Lung (tissue), 12 donors: Measurements from ENCODE around the gene NXN. TPM values are rescaled to one million over a fixed set of nuclear protein-coding genes. Genes with fewer than 3 reads are reported as not detected.
A peak's percentile ranks its signal among the peaks of the same experiment; 100 is the strongest.

Source experiments
- ATAC-seq: fragments of 200-7000 bp; cut with Tn5 transposase; one replicate; pipeline ENCODE4 v1.9.1; 2020; ENCODE audit warnings: moderate number of reproducible peaks; ENCODE audit not compliant: insufficient read depth, low FRiP score
- DNase-seq, 3 donors: peaks; one replicate each; pipeline ENCODE4 v3.0.0-alpha.2; 2013 to 2017
- H3K27ac ChIP-seq, 2 donors: one replicate each; pipeline ENCODE4 v1.5.1; 2013; ENCODE audit warnings: mild to moderate bottlenecking in 2 of 2, moderate library complexity in 2 of 2, control low read depth in 1 of 2, inconsistent platforms in 1 of 2, low read depth in 1 of 2, low read length in 1 of 2
- H3K27me3 ChIP-seq, 3 donors: one replicate each; pipeline ENCODE4 v1.5.1; 2013; ENCODE audit warnings: low read length in 2 of 3; ENCODE audit not compliant: control insufficient read depth in 3 of 3, insufficient read depth in 3 of 3
- H3K36me3 ChIP-seq, 4 donors: one replicate each; pipeline ENCODE4 v1.5.1; 2013; ENCODE audit warnings: low read length in 4 of 4, mild to moderate bottlenecking in 1 of 4, moderate library complexity in 1 of 4; ENCODE audit not compliant: control insufficient read depth in 4 of 4, insufficient read depth in 4 of 4
- H3K4me1 ChIP-seq, 5 donors: one replicate each; pipeline ENCODE4 v1.5.1; 2013; ENCODE audit warnings: low read length in 5 of 5, mild to moderate bottlenecking in 2 of 5, moderate library complexity in 1 of 5; ENCODE audit not compliant: control insufficient read depth in 5 of 5, insufficient read depth in 5 of 5
- H3K4me3 ChIP-seq: one replicate; pipeline ENCODE4 v1.5.1; 2013; ENCODE audit warnings: mild to moderate bottlenecking, control low read depth, moderate library complexity
- H3K9ac ChIP-seq, 2 donors: one replicate each; pipeline ENCODE4 v1.5.1; 2013; ENCODE audit warnings: low read length in 2 of 2, control low read depth in 1 of 2; ENCODE audit not compliant: insufficient read depth in 1 of 2
- H3K9me3 ChIP-seq, 4 donors: one replicate each; pipeline ENCODE4 v1.5.1; 2013; ENCODE audit warnings: low read length in 3 of 4, mild to moderate bottlenecking in 1 of 4, moderate library complexity in 1 of 4; ENCODE audit not compliant: control insufficient read depth in 4 of 4, insufficient read depth in 3 of 4
- WGBS, 2 donors: extraction: QIAGEN DNeasy Blood & Tissue Kit; methylation state at CpG; one replicate each; pipeline ENCODE4 v1.1.7; 2013; 5-methylcytosine and 5-hydroxymethylcytosine counted together
- polyA plus RNA-seq, 2 donors: library from polyadenylated mRNA; stranded (reverse); fragments of 200-250 nt; gene quantifications; one replicate each; pipeline ENCODE4 v1.2.1, GENCODE V29; 2013
- total RNA-seq, 2 donors: library from RNA; depleted of rRNA in 1 of 2; stranded (reverse); fragments of >200 nt in 1 of 2; gene quantifications; one replicate each; pipeline ENCODE4 v1.2.1, GENCODE V29; 2014 to 2021
- TF ChIP-seq, protein P1 (sequence below): IDR thresholded peaks from 2 replicates; pipeline ENCODE4 v1.5.1; 2012; ENCODE audit warnings: mild to moderate bottlenecking; ENCODE audit errors: control extremely low read depth, extremely low read depth
- donor health status: control.
- donor health status: control.
- donor health status: Bipolar disorder and iron deficiency.
- donor health status: healthy.
- donor health status: DM: yes; HTN: yes; CAD: no.

Gene NXN
- total and polyA plus RNA-seq, 4 donors: 17.6 to 57.7 (median 39.9) TPM

DNA sequence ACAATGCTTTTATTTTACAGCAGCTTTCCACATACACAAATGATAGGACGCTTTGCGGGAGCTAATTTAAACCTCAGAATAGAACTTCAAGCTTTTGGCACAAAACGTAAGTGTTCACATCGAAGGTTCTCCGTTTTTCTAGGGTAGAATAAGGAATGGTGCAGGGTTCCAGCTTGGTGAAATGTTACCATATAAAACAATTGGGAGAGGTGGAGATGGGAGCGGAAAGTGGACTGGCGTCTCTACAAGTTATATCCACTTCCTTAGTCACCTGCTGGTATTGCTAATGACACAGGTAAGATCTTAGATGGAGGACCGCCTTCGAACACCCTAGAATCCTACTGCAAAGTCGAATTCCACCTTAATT, 1.7 kb upstream of the NXN start:
- H3K4me3 ChIP-seq: no peak overlapping the region
- H3K9ac ChIP-seq: no peak overlapping the region
- peaks cover 2 to 20% (median 7%) of the 10 kb centered on the region in 5 donors for H3K4me1 ChIP-seq
- 39 to 45% methylated on average over 10 of the region's 10 CpGs for WGBS, 2 donors
- no peak overlapping the region for H3K27ac ChIP-seq
- H3K9me3 ChIP-seq: no peaks in the 10 kb centered on the region
- H3K36me3 ChIP-seq: no peaks in the 10 kb centered on the region
- DNase-seq: no peak
- no peak for ATAC-seq
- H3K27me3 ChIP-seq: no peaks in the 10 kb centered on the region
- TF ChIP-seq, protein P1, sequence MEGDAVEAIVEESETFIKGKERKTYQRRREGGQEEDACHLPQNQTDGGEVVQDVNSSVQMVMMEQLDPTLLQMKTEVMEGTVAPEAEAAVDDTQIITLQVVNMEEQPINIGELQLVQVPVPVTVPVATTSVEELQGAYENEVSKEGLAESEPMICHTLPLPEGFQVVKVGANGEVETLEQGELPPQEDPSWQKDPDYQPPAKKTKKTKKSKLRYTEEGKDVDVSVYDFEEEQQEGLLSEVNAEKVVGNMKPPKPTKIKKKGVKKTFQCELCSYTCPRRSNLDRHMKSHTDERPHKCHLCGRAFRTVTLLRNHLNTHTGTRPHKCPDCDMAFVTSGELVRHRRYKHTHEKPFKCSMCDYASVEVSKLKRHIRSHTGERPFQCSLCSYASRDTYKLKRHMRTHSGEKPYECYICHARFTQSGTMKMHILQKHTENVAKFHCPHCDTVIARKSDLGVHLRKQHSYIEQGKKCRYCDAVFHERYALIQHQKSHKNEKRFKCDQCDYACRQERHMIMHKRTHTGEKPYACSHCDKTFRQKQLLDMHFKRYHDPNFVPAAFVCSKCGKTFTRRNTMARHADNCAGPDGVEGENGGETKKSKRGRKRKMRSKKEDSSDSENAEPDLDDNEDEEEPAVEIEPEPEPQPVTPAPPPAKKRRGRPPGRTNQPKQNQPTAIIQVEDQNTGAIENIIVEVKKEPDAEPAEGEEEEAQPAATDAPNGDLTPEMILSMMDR: no peak

DNA sequence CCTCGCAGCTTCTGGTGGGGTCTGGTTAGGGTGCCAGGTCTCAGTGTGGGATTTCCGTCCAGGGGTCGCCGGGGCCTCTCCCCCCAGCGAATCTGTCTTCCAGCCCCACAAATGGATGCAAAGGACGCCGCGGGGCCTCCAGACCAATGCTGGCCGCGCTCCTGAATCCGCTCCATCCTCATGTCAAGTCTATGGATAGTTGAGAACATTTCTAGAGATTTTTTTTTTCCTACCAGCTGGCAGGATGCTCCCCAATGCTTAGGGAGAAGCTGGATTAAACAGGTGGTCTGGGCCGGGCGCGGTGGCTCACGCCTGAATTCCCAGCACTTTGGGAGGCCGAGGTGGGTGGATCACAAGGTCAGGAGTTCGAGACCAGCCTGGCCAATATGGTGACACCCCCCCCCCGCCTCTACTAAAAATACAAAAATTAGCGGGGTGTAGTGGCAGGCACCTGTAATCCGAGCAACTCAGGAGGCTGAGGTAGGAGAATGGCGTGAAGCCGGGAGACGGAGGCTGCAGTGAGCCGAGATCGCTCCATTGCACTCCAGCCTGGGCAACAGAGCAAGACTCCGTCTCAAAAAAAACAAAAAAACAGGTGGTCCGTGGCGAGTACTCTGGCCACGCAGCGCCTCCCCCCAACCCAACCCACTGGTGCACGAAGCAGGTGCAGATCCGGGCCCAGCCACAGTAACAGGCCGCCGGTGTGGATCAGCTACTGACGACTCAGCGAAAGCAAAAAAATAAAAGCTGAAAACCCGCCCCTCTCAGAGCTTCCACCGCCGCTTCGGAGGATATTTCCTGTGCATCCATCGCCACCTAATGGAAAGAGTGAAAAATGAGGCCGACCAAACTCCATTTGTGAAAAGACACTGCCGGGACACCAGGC, 1.1 kb upstream of the NXN start:
- H3K4me3 ChIP-seq: no peak overlapping the region
- H3K27me3 ChIP-seq: no peaks in the 10 kb centered on the region
- TF ChIP-seq, protein P1: peak; percentile 89
- DNase-seq: peak; percentile 86 to 94 (median 93)
- H3K36me3 ChIP-seq: no peaks in the 10 kb centered on the region
- peak overlapping the region; percentile 70 to 73 for H3K27ac ChIP-seq
- WGBS, 2 donors: 32 to 33% methylated on average over 43 of the region's 43 CpGs
- peaks cover 2 to 20% (median 7%) of the 10 kb centered on the region in 5 donors for H3K4me1 ChIP-seq
- no peak for ATAC-seq
- H3K9ac ChIP-seq: no peak overlapping the region
- H3K9me3 ChIP-seq: no peaks in the 10 kb centered on the region

DNA sequence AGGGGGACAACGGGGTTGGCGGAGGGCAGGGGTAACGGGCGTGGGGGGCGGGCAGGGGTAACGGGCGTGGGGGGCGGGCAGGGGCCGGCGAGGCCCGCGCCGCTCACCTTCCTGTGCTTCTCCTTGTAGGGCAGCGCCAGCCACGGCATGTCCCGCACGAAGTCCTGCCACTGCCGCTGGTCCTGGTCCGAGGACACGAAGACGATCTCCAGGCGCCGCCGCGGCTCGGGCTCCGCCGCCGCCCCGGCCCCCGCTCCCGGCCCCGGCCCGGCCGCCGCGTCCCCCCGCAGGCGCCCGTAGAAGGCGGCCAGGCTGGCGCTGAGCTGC, 401 bp downstream of the NXN start:
- H3K4me3 ChIP-seq: peak overlapping the region; percentile 64
- H3K9ac ChIP-seq: no peak overlapping the region
- WGBS, 2 donors: 0 to 1% methylated on average over 27 to 40 of the region's 42 CpGs
- TF ChIP-seq, protein P1: no peak
- no peaks in the 10 kb centered on the region for H3K36me3 ChIP-seq
- DNase-seq: no peak
- H3K27ac ChIP-seq: peak overlapping the region; percentile 77
- peak; percentile 22 for ATAC-seq
- no peaks in the 10 kb centered on the region for H3K9me3 ChIP-seq
- peaks cover 2 to 25% (median 9%) of the 10 kb centered on the region in 5 donors for H3K4me1 ChIP-seq
- no peaks in the 10 kb centered on the region for H3K27me3 ChIP-seq
